Karpas-422 (cell line): ENCODE measurements around the gene IL23R. TPM values are rescaled to one million over a fixed set of nuclear protein-coding genes. Genes with fewer than 3 reads are reported as not detected.
A peak's percentile ranks its signal among the peaks of the same experiment; 100 is the strongest.

Experiments
- DNase-seq: peaks from one replicate; pipeline ENCODE4 v3.0.0-alpha.2; 2015
- H2AFZ ChIP-seq: fragments of 200-600 bp; sonication (generic); 2 replicates; pipeline ENCODE4 v1.6.1; 2014; ENCODE audit warnings: antibody characterized with exemption, low read length, mixed read lengths
- H3K27ac ChIP-seq: fragments of 200-600 bp; sonication (generic); 2 replicates; pipeline ENCODE4 v1.5.1; 2014; ENCODE audit warnings: mild to moderate bottlenecking, low read length, moderate library complexity
- H3K27me3 ChIP-seq: fragments of 200-600 bp; sonication (generic); 2 replicates; pipeline ENCODE4 v1.6.1; 2014; ENCODE audit warnings: low read length, mixed read lengths
- H3K36me3 ChIP-seq: fragments of 200-600 bp; sonication (generic); 2 replicates; pipeline ENCODE4 v1.6.1; 2014; ENCODE audit warnings: low read length, mixed read lengths; ENCODE audit not compliant: insufficient read depth
- H3K4me1 ChIP-seq: fragments of 200-600 bp; sonication (generic); 2 replicates; pipeline ENCODE4 v1.6.1; 2014; ENCODE audit warnings: mild to moderate bottlenecking, low read length, mixed read lengths
- H3K4me2 ChIP-seq: fragments of 200-600 bp; sonication (generic); 2 replicates; pipeline ENCODE4 v1.6.1; 2014; ENCODE audit warnings: low read length, low read depth, mild to moderate bottlenecking; ENCODE audit not compliant: poor library complexity, severe bottlenecking
- H3K4me3 ChIP-seq: fragments of 200-600 bp; sonication (generic); 2 replicates; pipeline ENCODE4 v1.5.1; 2014; ENCODE audit warnings: mild to moderate bottlenecking, antibody characterized with exemption, low read length, mixed read lengths
- H3K79me2 ChIP-seq: fragments of 200-600 bp; sonication (generic); 2 replicates; pipeline ENCODE4 v1.6.1; 2014; ENCODE audit warnings: mild to moderate bottlenecking, low read length, mixed read lengths
- H3K9ac ChIP-seq: fragments of 200-600 bp; sonication (generic); 2 replicates; pipeline ENCODE4 v1.6.0; 2014; ENCODE audit warnings: low read length
- H3K9me2 ChIP-seq: fragments of 200-600 bp; sonication (generic), shearing (Covaris generic); replicated peaks from 2 replicates; pipeline ENCODE4 v1.6.0; 2014; ENCODE audit warnings: mild to moderate bottlenecking, low read length, moderate library complexity; ENCODE audit not compliant: insufficient read depth
- H3K9me3 ChIP-seq: fragments of 300-700, 200-600 bp; sonication (generic); 2 replicates; pipeline ENCODE4 v1.6.1; 2014; ENCODE audit warnings: low read length, mixed read lengths
- H4K20me1 ChIP-seq: fragments of 200-600 bp; sonication (generic); 2 replicates; pipeline ENCODE4 v1.6.1; 2014; ENCODE audit warnings: mild to moderate bottlenecking, antibody characterized with exemption, low read length, low read depth; ENCODE audit not compliant: insufficient read depth
- total RNA-seq: library from RNA; depleted of rRNA; stranded (reverse); fragments of >200 nt; shearing (Covaris generic); gene quantifications from 2 replicates; pipeline ENCODE4 v1.2.3, GENCODE V29; 2014; ENCODE audit warnings: low replicate concordance

Gene IL23R
- total RNA-seq, 1 experiment from 2014 or later = 0.45 TPM

DNA sequence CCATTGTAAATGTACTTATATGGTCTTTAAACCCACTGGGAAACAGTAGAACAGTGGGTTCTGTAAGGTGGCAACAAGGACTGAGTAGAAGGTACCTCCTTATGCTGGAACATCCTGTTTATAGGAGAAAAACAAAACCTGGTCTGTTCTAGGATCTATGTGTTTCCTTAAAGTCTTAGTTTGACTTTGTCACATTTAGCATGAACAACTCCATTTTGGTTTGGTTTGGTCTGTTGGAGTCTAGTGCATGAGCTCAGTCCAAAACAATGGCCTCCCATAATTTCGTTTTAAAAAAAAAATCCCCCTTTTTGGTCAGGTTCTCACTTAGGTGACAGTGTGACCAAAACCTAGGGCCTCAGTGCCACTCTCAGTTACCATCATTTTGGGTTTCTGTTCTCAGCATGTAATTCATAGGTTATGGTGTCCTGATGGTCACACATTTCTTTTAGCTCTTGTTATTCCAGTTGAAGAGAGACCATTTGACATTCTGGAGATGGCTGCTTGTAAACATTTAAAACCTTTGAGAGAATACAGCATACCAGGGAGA is 75.0 kb downstream of the IL23R start:
- no peaks in the 10 kb centered on the region for H3K9me2 ChIP-seq
- no peak for DNase-seq

DNA sequence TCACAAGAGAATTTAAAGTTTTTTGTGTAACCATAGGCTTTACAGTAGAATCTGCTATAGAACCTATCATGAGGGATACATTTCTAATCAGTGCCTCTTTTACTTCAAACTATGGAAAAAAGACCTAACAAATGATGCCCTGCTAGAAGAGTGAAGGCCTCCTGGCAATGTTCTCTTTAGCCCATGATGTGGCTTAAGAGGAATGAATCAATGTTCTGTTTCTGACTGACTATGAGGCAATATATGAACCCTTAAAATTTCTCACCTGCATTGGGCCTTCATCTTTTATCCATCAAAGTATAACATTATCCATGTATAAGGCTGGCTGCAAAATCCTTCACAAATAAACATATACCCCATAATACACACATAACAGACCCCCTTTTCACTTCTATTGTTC is 75.8 kb downstream of the IL23R start:
- Histone ChIP-seq H3K79me2 (no peaks in the 10 kb centered on the region), H2AFZ (no peak overlapping the region), H3K4me3 (no peak overlapping the region), H3K4me2 (no peak overlapping the region), H3K36me3 (no peaks in the 10 kb centered on the region), H3K9me2 (no peaks in the 10 kb centered on the region), H3K27me3 (no peaks in the 10 kb centered on the region), H3K9ac (no peak overlapping the region), H3K27ac (no peak overlapping the region), H3K4me1 (no peaks in the 10 kb centered on the region), H3K9me3 (no peaks in the 10 kb centered on the region), H4K20me1 (no peaks in the 10 kb centered on the region)
- no peak for DNase-seq

More for the DNA sequence above, 75.0 kb downstream of the IL23R start:
- no peaks in the 10 kb centered on the region for H3K79me2 ChIP-seq
- no peaks in the 10 kb centered on the region for H4K20me1 ChIP-seq
- H3K27me3 ChIP-seq = no peaks in the 10 kb centered on the region
- no peak overlapping the region for H3K4me3 ChIP-seq
- H3K36me3 ChIP-seq = no peaks in the 10 kb centered on the region
- no peak overlapping the region for H2AFZ ChIP-seq
- H3K4me2 ChIP-seq = no peak overlapping the region
- H3K27ac ChIP-seq = no peak overlapping the region
- no peak overlapping the region for H3K9ac ChIP-seq
- H3K4me1 ChIP-seq = no peaks in the 10 kb centered on the region
- no peaks in the 10 kb centered on the region for H3K9me3 ChIP-seq

- Histone ChIP-seq H3K9ac (no peak overlapping the region), H2AFZ (no peak overlapping the region), H3K79me2 (no peaks in the 10 kb centered on the region), H3K27me3 (no peaks in the 10 kb centered on the region; the same call in 1 of the 2 replicates), H4K20me1 (no peaks in the 10 kb centered on the region), H3K4me1 (no peaks in the 10 kb centered on the region), H3K36me3 (no peaks in the 10 kb centered on the region), H3K4me2 (no peak overlapping the region), H3K27ac (no peak overlapping the region), H3K9me3 (peaks cover 8% of the 10 kb centered on the region; the same call in 1 of the 2 replicates), H3K4me3 (no peak overlapping the region), H3K9me2 (no peaks in the 10 kb centered on the region)
- no peak for DNase-seq
Observed at GRCh38 chr1:67250051-67250653, 83.9 kb downstream of the IL23R start.

DNA sequence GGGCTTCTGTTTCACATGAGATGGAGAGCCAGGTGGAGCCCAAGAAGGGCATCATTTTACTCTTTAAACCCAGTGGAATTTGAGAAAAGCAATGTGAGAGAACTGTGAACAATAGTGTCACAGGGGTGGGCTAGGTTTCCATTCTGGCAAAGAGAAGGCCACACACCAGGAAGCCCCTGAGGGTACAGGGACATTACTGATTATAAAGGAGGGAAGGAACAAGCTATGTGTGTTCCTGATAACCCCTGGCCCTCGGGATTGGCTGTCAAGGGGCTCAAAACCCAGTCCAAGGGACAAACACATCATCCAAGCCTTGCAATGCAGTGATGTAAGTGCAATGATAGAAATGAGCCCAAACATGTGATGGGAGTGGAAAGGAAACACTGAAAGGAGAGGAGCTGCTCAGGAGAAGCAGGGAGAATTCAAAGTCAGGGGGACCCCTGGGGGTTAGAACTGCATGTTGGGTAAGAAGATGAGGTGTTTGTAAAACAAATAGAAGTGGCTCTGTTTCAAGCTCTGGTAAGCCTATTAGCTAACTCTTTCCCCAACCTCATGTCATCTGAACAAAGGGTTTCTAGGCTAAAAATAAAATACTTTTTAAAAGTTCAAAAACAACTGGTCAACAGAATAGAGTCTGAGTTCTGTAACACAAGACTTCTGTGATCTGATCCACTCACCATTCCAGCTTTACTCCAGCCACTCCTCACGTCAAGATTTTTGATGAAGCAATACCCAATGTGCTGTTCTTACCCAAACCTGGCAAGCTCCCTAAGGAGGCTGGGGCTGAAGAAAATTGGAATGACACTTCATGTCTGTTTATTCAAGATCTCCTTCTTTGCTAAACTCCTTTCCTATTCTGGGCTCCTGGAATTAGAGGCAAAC is 90.3 kb downstream of the IL23R start:
- H3K79me2 ChIP-seq = no peaks in the 10 kb centered on the region
- no peak overlapping the region for H3K4me3 ChIP-seq
- H3K4me1 ChIP-seq = no peaks in the 10 kb centered on the region
- no peaks in the 10 kb centered on the region for H3K27me3 ChIP-seq
- no peak overlapping the region for H2AFZ ChIP-seq
- no peak overlapping the region for H3K27ac ChIP-seq
- no peak overlapping the region for H3K9ac ChIP-seq
- no peaks in the 10 kb centered on the region for H3K36me3 ChIP-seq
- no peak overlapping the region for H3K4me2 ChIP-seq
- DNase-seq = no peak
- H3K9me3 ChIP-seq = no peaks in the 10 kb centered on the region
- no peaks in the 10 kb centered on the region for H4K20me1 ChIP-seq
- H3K9me2 ChIP-seq = no peaks in the 10 kb centered on the region

- no peaks in the 10 kb centered on the region for H3K9me2 ChIP-seq
- H3K27ac ChIP-seq = no peak overlapping the region
- no peaks in the 10 kb centered on the region for H3K79me2 ChIP-seq
- H3K9ac ChIP-seq = no peak overlapping the region
- no peaks in the 10 kb centered on the region for H4K20me1 ChIP-seq
- no peaks in the 10 kb centered on the region for H3K27me3 ChIP-seq
- H3K4me3 ChIP-seq = no peak overlapping the region
- no peak overlapping the region for H2AFZ ChIP-seq
- DNase-seq = no peak
- no peaks in the 10 kb centered on the region for H3K36me3 ChIP-seq
- H3K4me2 ChIP-seq = no peak overlapping the region
- H3K9me3 ChIP-seq = no peaks in the 10 kb centered on the region
- no peaks in the 10 kb centered on the region for H3K4me1 ChIP-seq
Observed at GRCh38 chr1:67257173-67257535, 90.9 kb downstream of the IL23R start.

- DNase-seq = peak; percentile 53
- no peaks in the 10 kb centered on the region for H3K36me3 ChIP-seq
- H3K9ac ChIP-seq = no peak overlapping the region
- no peak overlapping the region for H3K27ac ChIP-seq
- H3K9me3 ChIP-seq = no peaks in the 10 kb centered on the region
- H3K4me2 ChIP-seq = no peak overlapping the region
- H2AFZ ChIP-seq = no peak overlapping the region
- no peaks in the 10 kb centered on the region for H3K79me2 ChIP-seq
- no peaks in the 10 kb centered on the region for H3K9me2 ChIP-seq
- no peak overlapping the region for H3K4me3 ChIP-seq
- no peaks in the 10 kb centered on the region for H3K4me1 ChIP-seq
- H3K27me3 ChIP-seq = no peaks in the 10 kb centered on the region
- H4K20me1 ChIP-seq = no peaks in the 10 kb centered on the region
Observed at GRCh38 chr1:67261680-67262079, 95.4 kb downstream of the IL23R start.

- Histone ChIP-seq H3K9me3 (no peaks in the 10 kb centered on the region), H3K79me2 (no peaks in the 10 kb centered on the region), H2AFZ (no peak overlapping the region), H3K9ac (no peak overlapping the region), H3K4me2 (no peak overlapping the region), H3K9me2 (no peaks in the 10 kb centered on the region), H3K4me3 (no peak overlapping the region), H3K27ac (no peak overlapping the region), H3K4me1 (no peaks in the 10 kb centered on the region), H3K36me3 (no peaks in the 10 kb centered on the region), H3K27me3 (no peaks in the 10 kb centered on the region), H4K20me1 (no peaks in the 10 kb centered on the region)
- no peak for DNase-seq
Observed at GRCh38 chr1:67262735-67263134, 96.5 kb downstream of the IL23R start.

- Histone ChIP-seq H3K27me3 (no peaks in the 10 kb centered on the region), H3K9me3 (no peaks in the 10 kb centered on the region), H3K9me2 (no peaks in the 10 kb centered on the region), H3K27ac (no peak overlapping the region), H3K9ac (no peak overlapping the region), H4K20me1 (no peaks in the 10 kb centered on the region), H3K79me2 (no peaks in the 10 kb centered on the region), H2AFZ (no peak overlapping the region), H3K36me3 (no peaks in the 10 kb centered on the region), H3K4me2 (no peak overlapping the region), H3K4me1 (no peaks in the 10 kb centered on the region), H3K4me3 (no peak overlapping the region)
- DNase-seq = no peak
Observed at GRCh38 chr1:67264152-67264551, 97.9 kb downstream of the IL23R start.
